HEK293T (cell line): Measurements from ENCODE around the gene TPX2.

ENCODE experiments used
- CTCF ChIA-PET: fragments of 350-600 bp; formaldehyde crosslinking; extraction: SDS; loops from one replicate; lab custom pipeline; 2021; ENCODE audit warnings: antibody characterized with exemption, inconsistent platforms; lab: Yijun Ruan, JAX
- POLR2A ChIA-PET: fragments of 350-600 bp; formaldehyde crosslinking; extraction: SDS; loops from one replicate; lab custom pipeline; 2020; ENCODE audit warnings: antibody characterized with exemption, inconsistent platforms; lab: Yijun Ruan, JAX
- DNase-seq: peaks from one replicate; pipeline ENCODE4 v3.0.0; 2012; ENCODE audit warnings: mixed read lengths; ENCODE audit errors: extremely low spot score
- ARNT ChIP-seq: fragments of 450-650 bp; IDR thresholded peaks from 2 replicates; pipeline ENCODE4 v1.6.1; 2017; ENCODE audit warnings: mild to moderate bottlenecking
- BHLHE40 ChIP-seq: fragments of 450-650 bp; IDR thresholded peaks from 2 replicates; pipeline ENCODE4 v1.6.1; 2016; ENCODE audit warnings: mild to moderate bottlenecking, moderate library complexity, borderline replicate concordance
- CTBP1 ChIP-seq: fragments of 450-650 bp; IDR thresholded peaks from 2 replicates; pipeline ENCODE4 v1.6.1; 2016; ENCODE audit warnings: borderline replicate concordance
- ELF4 ChIP-seq: fragments of 450-650 bp; IDR thresholded peaks from 2 replicates; pipeline ENCODE4 v1.6.1; 2017; ENCODE audit warnings: antibody characterized with exemption
- FOXA1 ChIP-seq: fragments of 450-650 bp; IDR thresholded peaks from 2 replicates; pipeline ENCODE4 v1.6.1; 2016; ENCODE audit warnings: mild to moderate bottlenecking
- FOXK2 ChIP-seq: fragments of 450-650 bp; IDR thresholded peaks from 2 replicates; pipeline ENCODE4 v1.6.1; 2016; ENCODE audit warnings: mild to moderate bottlenecking
- FOXM1 ChIP-seq: fragments of 450-650 bp; IDR thresholded peaks from 2 replicates; pipeline ENCODE4 v1.6.1; 2017; ENCODE audit warnings: mild to moderate bottlenecking, borderline replicate concordance
- HDGF ChIP-seq: fragments of 450-650 bp; IDR thresholded peaks from 2 replicates; pipeline ENCODE4 v1.6.1; 2017; ENCODE audit warnings: antibody characterized with exemption, borderline replicate concordance
- L3MBTL2 ChIP-seq: fragments of 450-650 bp; conservative IDR thresholded peaks from 2 replicates; pipeline ENCODE4 v1.6.1; 2016; ENCODE audit warnings: mild to moderate bottlenecking
- LEF1 ChIP-seq: fragments of 450-650 bp; IDR thresholded peaks from 2 replicates; pipeline ENCODE4 v1.6.1; 2017; ENCODE audit warnings: mild to moderate bottlenecking, borderline replicate concordance
- PKNOX1 ChIP-seq: fragments of 450-650 bp; IDR thresholded peaks from 2 replicates; pipeline ENCODE4 v1.6.1; 2016
- SP1 ChIP-seq: fragments of 450-650 bp; IDR thresholded peaks from 2 replicates; pipeline ENCODE4 v1.6.1; 2017
- TARDBP ChIP-seq: fragments of 450-650 bp; IDR thresholded peaks from 2 replicates; pipeline ENCODE4 v1.6.1; 2016
- ZNF384 ChIP-seq: fragments of 450-650 bp; IDR thresholded peaks from 2 replicates; pipeline ENCODE4 v1.6.1; 2016

TPX2 gene

GRCh38 chr20:31848088-31848999 lies 109.3 kb downstream of the TPX2 start:
- POLR2A ChIA-PET, result no interaction called here
- TF ChIP-seq PKNOX1 (no peak), CTBP1 (no peak), FOXK2 (no peak), SP1 (no peak), L3MBTL2 (no peak), HDGF (no peak), LEF1 (no peak), FOXM1 (no peak)
- no peak for DNase-seq
- CTCF ChIA-PET, result no interaction called here

GRCh38 chr20:31849306-31849930 lies 110.3 kb downstream of the TPX2 start:
- ChIA-PET POLR2A (interaction anchor here (1.0 kb wide), 1 partner anchor 102 kb away, joined by 3 read pairs; the partner anchor contains the start of gene PDRG1), CTCF (interaction anchor here (1.4 kb wide), 1 partner anchor 108 kb away, joined by 3 read pairs; no protein-coding TSS in a partner anchor)
- DNase-seq, result no peak
- TF ChIP-seq FOXK2, result no peak
- TF ChIP-seq PKNOX1, result no peak
- TF ChIP-seq SP1, result no peak
- TF ChIP-seq LEF1, result no peak
- TF ChIP-seq FOXM1, result no peak
- no peak for TF ChIP-seq HDGF
- TF ChIP-seq ARNT, result no peak
- no peak for TF ChIP-seq L3MBTL2
- TF ChIP-seq FOXA1, result no peak
- TF ChIP-seq ZNF384, result no peak
- no peak for TF ChIP-seq CTBP1
- no peak for TF ChIP-seq ELF4
- TF ChIP-seq TARDBP, result no peak
- TF ChIP-seq BHLHE40, result no peak
